Measurements from ENCODE around the gene LRRC27.

The LRRC27 gene

GRCh38 chr10:132329565-132330485 lies 2.2 kb upstream of the LRRC27 start:
- no peak for DNase-seq (ENCODE audit: low spot score)
- peak overlapping the region; percentile 91 for H3K4me3 ChIP-seq
- H3K27ac ChIP-seq, result peak overlapping the region in 1 of 2 donors; percentile 54
- TF ChIP-seq CTCF (IDR thresholded peaks at IDR 0.05), result no peak

DNA sequence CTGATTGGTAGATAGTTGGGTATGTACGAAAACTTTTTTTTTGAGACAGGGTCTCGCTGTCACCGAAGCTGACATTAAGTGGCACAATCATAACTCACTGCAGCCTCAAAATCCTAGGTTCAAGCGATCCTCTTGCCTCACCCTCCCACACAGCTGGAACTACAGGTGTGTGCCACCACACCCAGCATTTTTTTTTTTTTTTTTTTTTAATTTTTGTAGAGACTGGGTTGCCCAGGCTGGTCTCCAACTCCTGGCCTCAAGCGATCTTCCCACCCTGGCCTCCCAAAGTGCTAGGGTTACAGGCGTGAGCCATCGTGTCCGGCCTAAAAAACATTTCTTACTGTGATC lies 1.5 kb upstream of the LRRC27 start:
- peak overlapping the region; percentile 91 for H3K4me3 ChIP-seq
- TF ChIP-seq CTCF (IDR thresholded peaks at IDR 0.05), result no peak
- H3K27ac ChIP-seq, result peak overlapping the region in 1 of 2 donors; percentile 54
- no peak for DNase-seq (ENCODE audit: low spot score)

DNA sequence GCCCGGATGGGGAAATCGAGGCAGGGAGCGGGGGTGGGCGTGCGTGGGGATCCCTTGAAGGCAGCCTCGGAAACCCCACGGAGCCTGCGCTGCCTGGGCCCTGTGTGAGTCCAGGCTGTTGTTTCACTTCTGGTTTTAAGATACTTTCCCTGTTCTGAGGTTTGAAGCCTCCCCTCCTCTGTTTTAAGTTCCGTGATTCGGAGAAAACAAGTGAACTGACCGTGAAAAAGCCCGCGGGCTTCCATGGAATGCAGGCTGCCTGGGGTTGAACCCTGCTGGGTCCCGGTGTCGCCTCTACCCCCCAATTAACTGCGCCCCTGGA lies 401 bp downstream of the LRRC27 start:
- no peak for DNase-seq (ENCODE audit: low spot score)
- Histone ChIP-seq H3K27ac (peak overlapping the region in 1 of 2 donors; percentile 93), H3K4me3 (peak overlapping the region; percentile 91)
- no peak for TF ChIP-seq CTCF (IDR thresholded peaks at IDR 0.05)

DNA sequence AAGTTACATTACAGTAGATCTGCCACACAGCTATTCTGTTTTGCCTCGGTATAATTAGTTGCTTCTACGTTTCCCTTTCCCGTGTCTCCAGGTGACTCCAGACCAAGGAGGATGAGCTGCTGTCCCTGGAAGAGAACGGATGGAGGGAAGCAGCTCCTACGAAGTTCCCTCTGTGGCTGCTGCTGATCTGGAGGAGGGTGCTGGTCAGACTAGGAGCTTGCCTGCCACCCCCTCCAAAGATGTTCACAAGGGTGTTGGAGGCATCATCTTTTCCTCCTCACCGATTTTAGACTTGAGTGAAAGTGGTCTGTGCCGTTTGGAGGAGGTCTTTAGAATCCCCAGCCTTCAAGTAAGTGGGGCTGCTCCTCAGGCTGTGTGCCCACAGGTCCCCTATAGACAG lies 1.4 kb downstream of the LRRC27 start:
- Histone ChIP-seq H3K27ac (no peak overlapping the region), H3K4me3 (no peak overlapping the region)
- no peak for TF ChIP-seq CTCF (IDR thresholded peaks at IDR 0.05)
- no peak for DNase-seq (ENCODE audit: low spot score)

DNA sequence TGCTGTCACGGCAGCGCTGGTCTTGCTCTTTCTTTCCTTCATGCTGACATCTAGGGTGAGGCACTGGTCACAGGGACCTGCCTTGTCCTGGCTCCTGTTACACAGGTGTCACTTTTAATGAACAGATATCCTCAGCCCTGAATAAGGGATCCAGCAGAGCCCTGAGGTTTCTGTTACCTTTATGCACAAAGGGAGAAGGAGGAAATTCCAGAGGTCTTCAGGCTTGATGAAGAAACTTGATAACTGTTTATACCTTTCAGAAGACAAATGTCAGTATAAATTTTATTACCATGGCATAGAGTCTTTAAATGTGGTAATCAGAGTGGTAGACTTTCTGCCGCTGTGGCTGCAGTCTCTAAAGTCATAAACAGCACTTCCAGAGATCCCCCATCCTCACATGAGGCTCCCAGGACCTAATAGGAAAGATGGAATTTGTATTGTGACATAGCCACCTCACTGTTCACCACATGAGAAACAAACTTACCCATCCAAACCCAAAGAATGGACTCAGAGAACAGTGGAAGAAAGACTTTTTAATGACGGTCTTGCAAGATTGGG lies 2.7 kb downstream of the LRRC27 start:
- H3K27ac ChIP-seq, result peak overlapping the region in 1 of 2 donors; percentile 15
- H3K4me3 ChIP-seq, result no peak overlapping the region
- no peak for DNase-seq (ENCODE audit: low spot score)
- no peak for TF ChIP-seq CTCF (IDR thresholded peaks at IDR 0.05)

GRCh38 chr10:132335189-132336063 lies 3.4 kb downstream of the LRRC27 start:
- no peak for DNase-seq (ENCODE audit: low spot score)
- H3K27ac ChIP-seq, result peak overlapping the region in 1 of 2 donors; percentile 76
- no peak overlapping the region for H3K4me3 ChIP-seq
- no peak for TF ChIP-seq CTCF (IDR thresholded peaks at IDR 0.05)

Data from coronary artery (tissue), 2 donors.